ENCODE data around the gene ACBD6.
A peak's percentile ranks its signal among the peaks of the same experiment; 100 is the strongest.

The ACBD6 gene

DNA sequence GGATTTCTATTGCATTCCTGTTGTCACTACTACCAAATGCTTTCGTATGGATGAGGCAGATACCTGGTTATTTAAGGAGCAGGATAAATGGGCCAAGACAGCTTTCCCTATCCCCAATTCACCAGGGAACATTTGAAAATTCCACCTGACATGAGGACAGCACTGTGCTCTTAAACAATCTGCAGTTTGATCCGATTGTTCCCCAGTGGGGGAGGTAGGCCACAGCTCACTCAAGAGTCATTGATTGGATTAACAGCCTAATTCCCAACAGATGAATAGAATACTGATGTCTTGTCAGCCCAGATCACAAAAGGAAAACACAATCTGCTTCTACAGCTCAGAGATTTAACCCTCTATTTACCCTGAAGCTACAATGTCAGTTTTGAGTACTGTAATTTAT lies 148.4 kb downstream of the ACBD6 start:
- in situ Hi-C loops (cut with MboI; ENCODE audit: low pct_unique_long_range_greater_than_20kb, low sequenced_read_pairs) = no loop called here
- DNase-seq = no peak

DNA sequence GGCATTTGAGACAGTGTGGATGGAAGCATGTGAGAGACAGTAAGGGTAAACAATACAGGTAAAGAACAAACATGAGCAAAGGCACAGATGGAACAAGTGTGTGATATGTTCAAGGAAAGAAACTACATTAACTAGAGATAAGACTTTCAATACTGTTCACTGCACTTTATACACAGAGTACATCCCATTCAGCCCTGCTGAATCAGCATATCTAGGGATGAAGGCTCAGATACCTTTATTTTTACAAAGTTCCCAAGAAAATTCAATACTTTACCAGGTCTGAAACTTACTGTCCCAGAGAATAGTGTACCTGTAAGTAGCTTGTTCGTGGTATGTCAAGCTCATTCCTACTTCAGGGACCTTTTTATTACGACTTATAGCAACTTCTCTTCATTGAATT lies 149.8 kb downstream of the ACBD6 start:
- DNase-seq = no peak
- in situ Hi-C loops (cut with MboI; ENCODE audit: low pct_unique_long_range_greater_than_20kb, low sequenced_read_pairs) = no loop called here

DNA sequence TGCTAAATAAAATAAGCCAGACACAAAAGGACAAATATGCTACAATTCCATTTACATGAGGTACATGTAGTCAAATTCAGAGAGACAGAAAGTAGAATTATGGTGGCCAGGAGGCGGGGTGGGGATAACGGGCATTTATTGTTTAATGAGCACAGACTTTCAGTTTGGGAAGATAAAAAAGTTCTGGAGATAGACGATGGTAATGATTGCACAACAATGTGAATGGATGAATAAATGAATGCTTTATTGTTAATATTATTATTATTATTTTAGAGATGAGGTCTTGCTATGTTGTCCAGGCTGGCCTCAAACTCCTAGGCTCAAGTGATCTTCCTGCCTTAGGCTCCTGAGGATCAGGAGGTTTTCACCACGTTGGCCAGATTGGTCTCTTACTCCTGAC lies 150.4 kb downstream of the ACBD6 start:
- no peak for DNase-seq
- in situ Hi-C loops (cut with MboI; ENCODE audit: low pct_unique_long_range_greater_than_20kb, low sequenced_read_pairs) = no loop called here

GRCh38 chr1:180345148-180345547 lies 157.2 kb downstream of the ACBD6 start:
- in situ Hi-C loops (cut with MboI; ENCODE audit: low pct_unique_long_range_greater_than_20kb, low sequenced_read_pairs) = no loop called here

DNA sequence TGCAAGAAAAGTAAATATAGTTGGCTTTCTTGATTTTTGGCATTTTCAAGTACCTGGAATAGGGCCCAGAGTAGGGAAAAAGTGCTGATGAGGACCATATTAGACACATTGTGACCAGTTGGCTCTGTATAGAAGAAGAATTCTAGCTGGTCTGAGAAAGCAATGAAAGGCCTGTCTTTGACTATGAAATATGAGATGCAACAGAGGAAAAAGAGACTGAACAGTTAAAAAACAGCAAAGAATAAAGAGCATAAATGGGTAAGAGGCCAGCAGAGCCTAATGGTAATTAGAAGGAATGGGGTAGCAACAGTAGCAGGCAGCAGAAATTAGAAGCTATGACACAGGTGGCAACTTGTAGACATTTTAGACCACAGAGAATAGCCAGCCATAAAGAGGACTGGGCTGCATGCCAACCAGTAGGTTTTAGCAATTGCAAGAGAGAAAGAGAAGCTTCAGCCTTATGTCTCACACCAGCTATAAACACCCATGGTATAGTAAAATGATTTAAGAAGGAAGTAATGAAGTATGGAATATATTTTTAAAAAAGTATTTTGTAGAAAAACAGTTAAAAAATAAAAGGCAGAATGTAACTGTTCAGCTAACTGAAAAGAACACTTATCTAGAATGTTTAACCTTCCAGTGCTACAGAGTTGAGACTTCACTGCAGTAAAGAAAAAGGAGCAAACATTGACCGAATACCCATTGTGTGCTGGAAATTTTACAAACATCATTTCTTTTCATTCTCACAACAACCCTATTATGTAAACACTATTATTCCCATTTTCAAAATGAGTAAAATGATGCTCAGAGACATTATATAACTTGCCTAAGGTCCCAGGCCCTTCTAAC lies 158.2 kb downstream of the ACBD6 start:
- DNase-seq = peak; percentile 78
- in situ Hi-C loops (cut with MboI; ENCODE audit: low pct_unique_long_range_greater_than_20kb, low sequenced_read_pairs) = no loop called here

More at GRCh38 chr1:180345148-180345547, 157.2 kb downstream of the ACBD6 start:
- no peak for DNase-seq

- DNase-seq = no peak
- in situ Hi-C loops (cut with MboI; ENCODE audit: low pct_unique_long_range_greater_than_20kb, low sequenced_read_pairs) = no loop called here
These were observed 175.3 kb downstream of the ACBD6 start for GRCh38 chr1:180327089-180327488.

DNA sequence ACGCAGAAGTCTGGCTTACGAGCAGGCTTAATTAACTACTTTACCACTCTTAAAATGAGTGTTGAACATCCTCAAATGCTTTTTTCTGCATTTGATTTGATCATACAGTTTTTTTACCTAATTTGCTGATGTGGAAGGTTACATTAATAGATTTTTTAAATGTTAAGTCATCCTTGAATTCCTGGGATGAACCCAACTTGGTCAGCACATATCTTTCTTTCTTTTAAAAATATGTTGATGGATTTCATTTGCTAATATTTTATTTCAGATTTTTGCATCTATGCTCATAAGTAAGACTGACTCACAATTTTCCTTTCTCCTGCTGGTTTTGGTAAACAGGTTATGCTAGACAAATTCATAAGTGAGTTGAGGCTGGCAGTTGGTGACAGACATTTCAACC lies 189.5 kb downstream of the ACBD6 start:
- no peak for DNase-seq
- in situ Hi-C loops (cut with MboI; ENCODE audit: low pct_unique_long_range_greater_than_20kb, low sequenced_read_pairs) = no loop called here

DNA sequence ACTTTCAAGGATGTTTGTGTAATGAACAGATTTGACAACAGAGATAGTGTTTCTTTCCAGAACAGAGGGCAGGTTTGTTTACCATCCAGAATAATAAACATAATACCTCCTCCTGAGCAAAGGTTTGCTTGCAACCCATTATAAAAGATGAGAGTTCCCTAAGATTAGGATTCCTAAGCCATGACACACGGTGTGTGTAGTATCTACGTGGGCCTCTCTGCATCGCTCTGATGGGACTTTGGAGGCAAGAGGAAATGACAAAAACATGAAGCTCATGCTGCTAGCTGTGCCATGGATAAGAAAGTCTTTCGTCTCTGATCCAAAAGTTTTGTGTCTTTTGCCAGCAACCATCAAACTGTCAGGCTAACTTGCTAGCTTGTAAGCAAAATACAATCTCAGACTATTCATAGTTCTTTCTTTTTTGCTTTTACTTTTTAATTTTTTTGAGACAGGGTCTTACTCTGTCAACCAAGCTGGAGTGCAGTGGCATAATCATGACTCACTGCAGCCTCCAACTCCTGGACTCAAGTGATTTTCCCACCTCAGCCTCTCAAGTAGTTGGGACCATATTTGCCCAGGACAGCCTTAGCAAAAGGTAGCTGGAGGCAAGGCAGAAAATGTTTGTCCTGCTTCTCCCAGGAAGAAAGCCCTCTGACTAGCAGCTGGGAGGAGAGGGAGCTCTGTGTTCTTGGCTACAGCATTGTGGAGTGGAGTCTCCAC lies 191.2 kb downstream of the ACBD6 start:
- in situ Hi-C loops (cut with MboI; ENCODE audit: low pct_unique_long_range_greater_than_20kb, low sequenced_read_pairs) = no loop called here
- DNase-seq = no peak

GRCh38 chr1:180310095-180310494 lies 192.3 kb downstream of the ACBD6 start:
- no peak for DNase-seq
- in situ Hi-C loops (cut with MboI; ENCODE audit: low pct_unique_long_range_greater_than_20kb, low sequenced_read_pairs) = no loop called here

DNA sequence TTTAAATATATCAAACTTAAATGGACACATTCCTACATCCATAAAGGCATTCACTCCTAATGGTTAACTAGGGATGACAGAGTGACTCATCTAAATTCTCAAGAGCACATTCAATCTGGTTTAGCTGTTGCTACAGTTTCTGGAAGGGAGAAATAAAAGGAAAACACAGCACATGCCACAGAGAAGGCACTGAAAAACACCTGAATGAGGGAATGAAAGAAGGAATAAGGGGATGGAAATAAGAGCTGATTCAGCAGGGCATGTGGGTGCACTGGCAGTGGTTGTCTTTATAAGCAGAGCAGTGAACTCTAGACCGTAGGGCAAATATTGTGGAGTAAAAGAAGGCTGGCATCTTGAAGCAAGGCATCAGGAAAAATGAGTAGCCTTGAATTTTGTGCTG lies 193.0 kb downstream of the ACBD6 start:
- no peak for DNase-seq
- in situ Hi-C loops (cut with MboI; ENCODE audit: low pct_unique_long_range_greater_than_20kb, low sequenced_read_pairs) = no loop called here

DNA sequence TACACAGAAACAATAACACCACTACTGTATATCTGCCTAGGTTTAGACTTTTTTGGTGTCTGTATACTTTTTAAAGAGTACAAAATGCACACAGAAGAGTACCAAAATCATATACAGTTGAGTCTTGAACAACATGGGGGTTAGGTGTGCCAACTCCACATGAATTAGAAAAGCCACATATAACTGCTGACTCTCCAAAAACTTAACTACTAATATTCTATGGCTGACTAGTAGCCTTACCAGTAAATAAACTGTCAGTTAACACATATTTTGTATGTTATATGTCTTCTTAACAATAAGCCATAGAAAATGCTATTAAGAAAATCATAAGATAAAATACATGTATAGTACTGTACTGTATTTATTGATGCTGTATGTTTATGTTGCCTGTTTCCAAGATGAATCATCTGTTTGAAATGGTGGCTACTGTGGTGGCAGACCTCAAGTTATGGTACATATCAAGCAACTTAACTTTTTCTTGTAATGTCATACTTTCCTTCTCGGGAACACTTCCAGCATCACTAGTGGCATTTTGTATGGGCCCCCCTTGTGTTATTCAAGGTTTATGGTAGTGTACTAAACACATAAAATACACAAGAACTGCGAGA lies 201.1 kb downstream of the ACBD6 start:
- in situ Hi-C loops (cut with MboI; ENCODE audit: low pct_unique_long_range_greater_than_20kb, low sequenced_read_pairs) = no loop called here
- no peak for DNase-seq

DNA sequence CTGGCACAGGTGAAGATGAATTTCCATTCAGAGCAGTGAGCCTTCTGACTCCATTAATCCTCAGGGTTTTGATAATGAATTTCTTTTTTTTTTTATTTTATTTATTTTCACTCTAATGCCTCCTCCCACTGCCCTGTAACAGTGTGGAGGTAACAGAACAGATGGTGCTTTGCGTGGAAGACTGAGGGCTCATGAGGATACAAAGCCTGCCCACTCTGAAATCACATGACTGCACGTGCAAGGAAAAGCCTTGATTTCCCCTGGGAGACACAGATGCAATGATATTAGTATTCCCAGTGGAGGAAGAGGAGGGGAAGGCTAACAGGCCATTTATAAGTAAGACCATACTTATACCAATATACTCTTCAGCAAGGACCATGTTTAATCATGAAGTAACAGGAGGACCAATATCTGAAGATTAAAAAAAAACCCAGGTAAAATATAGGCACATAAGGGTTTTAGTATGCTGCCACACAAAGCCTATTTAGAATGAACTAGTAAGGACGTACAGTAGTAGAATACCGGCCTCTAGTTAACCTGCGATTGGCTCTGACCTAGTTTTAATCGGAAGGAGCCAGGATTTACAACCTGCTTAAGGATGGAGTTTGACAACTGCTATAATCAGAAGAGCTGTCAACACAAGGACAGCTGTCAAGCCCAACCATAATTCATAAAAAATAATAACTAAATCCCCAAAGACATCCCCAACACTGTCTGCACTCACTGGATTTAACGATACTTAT lies 202.7 kb downstream of the ACBD6 start:
- in situ Hi-C loops (cut with MboI; ENCODE audit: low pct_unique_long_range_greater_than_20kb, low sequenced_read_pairs) = no loop called here
- DNase-seq = no peak

DNA sequence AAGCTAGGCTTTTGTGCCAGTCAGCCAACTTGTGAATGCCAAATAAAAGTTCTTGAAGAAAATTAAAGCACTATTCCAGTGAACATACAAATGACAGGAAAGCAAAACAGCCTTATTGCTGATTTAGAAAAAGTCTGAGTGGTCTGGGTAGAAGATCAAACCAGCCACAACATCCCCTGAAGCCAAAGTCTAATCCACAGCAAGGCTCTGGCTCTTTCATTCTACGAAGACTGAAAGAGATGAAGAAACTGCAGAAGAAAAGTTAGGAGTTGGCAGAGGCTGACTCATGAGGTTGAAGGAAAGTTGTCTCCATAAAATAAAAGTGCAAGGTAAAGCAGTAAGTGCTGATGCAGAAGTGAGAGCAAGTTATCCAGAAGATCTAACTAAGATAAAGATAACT lies 206.4 kb downstream of the ACBD6 start:
- DNase-seq = no peak
- in situ Hi-C loops (cut with MboI; ENCODE audit: low pct_unique_long_range_greater_than_20kb, low sequenced_read_pairs) = no loop called here

- in situ Hi-C loops (cut with MboI; ENCODE audit: low pct_unique_long_range_greater_than_20kb, low sequenced_read_pairs) = no loop called here
- DNase-seq = no peak
These were observed 207.7 kb downstream of the ACBD6 start for GRCh38 chr1:180294711-180295110.

DNA sequence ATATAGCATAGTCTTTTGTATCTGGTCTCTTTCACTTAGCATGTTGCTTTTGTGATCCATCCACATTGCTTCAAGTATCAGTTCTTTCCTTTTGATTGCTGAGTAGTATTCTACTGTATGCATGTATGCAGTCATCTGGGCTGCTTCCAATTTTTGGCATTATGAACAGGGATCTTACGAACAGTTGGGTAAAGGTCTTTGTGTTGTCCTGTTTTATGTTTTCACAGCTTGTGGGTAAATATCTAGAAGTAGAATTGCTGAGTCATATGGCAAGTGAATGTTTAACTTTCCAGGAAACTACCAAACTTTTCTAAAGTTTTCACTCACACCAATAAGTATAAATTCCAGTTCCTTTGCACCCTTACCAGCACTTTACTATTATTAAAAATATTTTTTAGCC lies 211.4 kb downstream of the ACBD6 start:
- no peak for DNase-seq
- in situ Hi-C loops (cut with MboI; ENCODE audit: low pct_unique_long_range_greater_than_20kb, low sequenced_read_pairs) = no loop called here

- DNase-seq = no peak
- in situ Hi-C loops (cut with MboI; ENCODE audit: low pct_unique_long_range_greater_than_20kb, low sequenced_read_pairs) = no loop called here
These were observed 211.9 kb downstream of the ACBD6 start for GRCh38 chr1:180290265-180291001.

GRCh38 chr1:180288940-180289339 lies 213.4 kb downstream of the ACBD6 start:
- in situ Hi-C loops (cut with MboI; ENCODE audit: low pct_unique_long_range_greater_than_20kb, low sequenced_read_pairs) = no loop called here
- DNase-seq = no peak

DNA sequence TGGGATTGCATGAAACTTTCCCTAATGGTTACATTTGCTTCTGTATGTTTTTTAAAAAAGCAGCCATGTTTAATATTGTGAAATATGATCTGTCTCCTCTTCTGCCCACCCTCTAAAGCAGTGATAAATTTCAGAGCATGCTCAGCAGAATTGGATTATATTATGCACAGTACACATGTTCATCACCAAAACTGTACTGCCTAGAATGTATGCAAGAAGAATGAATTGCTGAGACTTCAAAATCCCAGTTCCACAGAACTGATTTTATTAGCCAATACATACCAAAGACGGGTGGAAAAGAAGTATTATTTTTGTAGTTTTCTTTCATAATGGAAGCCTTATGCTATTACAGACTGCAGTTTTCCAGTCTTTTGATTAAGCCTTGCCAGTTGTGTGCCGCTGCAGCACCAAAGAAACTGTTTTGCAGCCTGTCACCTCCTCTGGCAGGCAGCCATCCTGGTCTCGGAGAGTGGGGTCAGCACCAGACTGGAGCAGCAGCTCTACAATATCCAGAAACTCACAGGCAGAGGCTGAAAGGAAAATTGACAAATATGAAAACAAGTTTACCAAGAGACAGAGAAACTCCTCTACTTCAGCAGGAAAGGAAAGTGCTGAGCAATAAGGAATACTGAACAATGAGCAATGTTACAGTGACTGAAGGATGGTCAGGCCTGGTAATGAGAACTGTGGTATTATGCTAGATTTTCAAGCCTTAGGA lies 214.2 kb downstream of the ACBD6 start:
- no peak for DNase-seq
- in situ Hi-C loops (cut with MboI; ENCODE audit: low pct_unique_long_range_greater_than_20kb, low sequenced_read_pairs) = no loop called here

All from KBM-7 (cell line).